ENCODE measurements around the gene TMEM150A. TPM values are rescaled to one million over a fixed set of nuclear protein-coding genes. Genes with fewer than 3 reads are reported as not detected.

Gene TMEM150A
- total and polyA plus RNA-seq, 2 of the 13 experiments (the other 11 are each of a cell fraction or from before 2014, with no cell fraction given), result 30.1 to 70.4 TPM

DNA sequence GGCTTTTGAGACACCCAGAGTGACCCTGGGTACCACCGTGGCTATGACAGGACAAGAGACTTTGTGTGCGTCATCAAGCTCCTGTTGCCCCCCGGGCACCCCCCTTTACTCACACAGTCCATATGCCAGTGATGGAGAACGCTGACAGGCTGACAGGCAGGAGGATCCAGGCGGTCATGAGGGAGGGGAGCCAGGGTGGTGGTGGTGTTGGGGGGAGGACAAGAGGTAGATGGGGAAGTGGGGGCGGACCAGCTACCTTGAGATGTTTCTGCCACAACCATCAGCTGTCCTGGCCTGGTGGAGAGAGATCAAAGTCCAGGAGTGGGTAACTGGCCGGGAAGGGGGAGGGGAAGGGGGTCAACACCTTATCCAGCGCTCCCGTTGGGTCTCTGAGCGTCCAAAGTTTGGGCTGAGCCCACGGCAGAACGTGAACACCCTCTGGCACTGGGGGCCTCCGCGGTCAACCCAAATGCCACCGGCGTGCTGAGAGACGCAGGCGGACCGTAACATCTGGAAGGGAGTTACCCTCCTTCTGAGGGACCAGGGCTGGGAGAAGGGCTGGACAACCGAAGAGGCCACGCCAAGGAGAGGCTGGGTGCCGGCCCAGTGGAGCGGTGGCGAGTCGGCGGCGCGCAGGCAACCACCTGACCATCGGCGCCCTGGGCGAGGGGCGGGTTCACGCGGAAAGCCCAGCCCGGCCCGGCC is 575 bp downstream of the TMEM150A start (continued):
- TF ChIP-seq, protein P1, sequence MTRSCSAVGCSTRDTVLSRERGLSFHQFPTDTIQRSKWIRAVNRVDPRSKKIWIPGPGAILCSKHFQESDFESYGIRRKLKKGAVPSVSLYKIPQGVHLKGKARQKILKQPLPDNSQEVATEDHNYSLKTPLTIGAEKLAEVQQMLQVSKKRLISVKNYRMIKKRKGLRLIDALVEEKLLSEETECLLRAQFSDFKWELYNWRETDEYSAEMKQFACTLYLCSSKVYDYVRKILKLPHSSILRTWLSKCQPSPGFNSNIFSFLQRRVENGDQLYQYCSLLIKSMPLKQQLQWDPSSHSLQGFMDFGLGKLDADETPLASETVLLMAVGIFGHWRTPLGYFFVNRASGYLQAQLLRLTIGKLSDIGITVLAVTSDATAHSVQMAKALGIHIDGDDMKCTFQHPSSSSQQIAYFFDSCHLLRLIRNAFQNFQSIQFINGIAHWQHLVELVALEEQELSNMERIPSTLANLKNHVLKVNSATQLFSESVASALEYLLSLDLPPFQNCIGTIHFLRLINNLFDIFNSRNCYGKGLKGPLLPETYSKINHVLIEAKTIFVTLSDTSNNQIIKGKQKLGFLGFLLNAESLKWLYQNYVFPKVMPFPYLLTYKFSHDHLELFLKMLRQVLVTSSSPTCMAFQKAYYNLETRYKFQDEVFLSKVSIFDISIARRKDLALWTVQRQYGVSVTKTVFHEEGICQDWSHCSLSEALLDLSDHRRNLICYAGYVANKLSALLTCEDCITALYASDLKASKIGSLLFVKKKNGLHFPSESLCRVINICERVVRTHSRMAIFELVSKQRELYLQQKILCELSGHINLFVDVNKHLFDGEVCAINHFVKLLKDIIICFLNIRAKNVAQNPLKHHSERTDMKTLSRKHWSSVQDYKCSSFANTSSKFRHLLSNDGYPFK (CRISPR knock-in tag; IDR thresholded peaks at IDR 0.05; ENCODE audit: borderline replicate concordance), result no peak
- TF ChIP-seq ZNF317 (CRISPR knock-in tag; IDR thresholded peaks at IDR 0.05) (0 out of 2 replicates have a peak, but pooled peaks have one; percentile 22), GPN1 (CRISPR knock-in tag; IDR thresholded peaks at IDR 0.05; ENCODE audit: borderline replicate concordance) (peak; percentile 55; the same call in 1 of the 2 replicates), ZNF225 (CRISPR knock-in tag; IDR thresholded peaks at IDR 0.05) (0 out of 2 replicates have a peak, but pooled peaks have one; percentile 44), KAT7 (CRISPR knock-in tag; IDR thresholded peaks at IDR 0.05; ENCODE audit: borderline replicate concordance) (no peak), KAT8 (CRISPR knock-in tag; IDR thresholded peaks at IDR 0.05) (0 out of 2 replicates have a peak, but pooled peaks have one; percentile 20), ZNF124 (CRISPR knock-in tag; IDR thresholded peaks at IDR 0.05) (0 out of 2 replicates have a peak, but pooled peaks have one; percentile 7), YEATS4 (CRISPR knock-in tag; IDR thresholded peaks at IDR 0.05; ENCODE audit: borderline replicate concordance) (0 out of 2 replicates have a peak, but pooled peaks have one; percentile 6), FOXA3 (CRISPR knock-in tag; IDR thresholded peaks at IDR 0.05) (peak; percentile 37; the same call in 1 of the 2 replicates), RBAK (CRISPR knock-in tag; IDR thresholded peaks at IDR 0.05) (no peak), SMARCC2 (IDR thresholded peaks at IDR 0.05) (no peak), TCF12 (IDR thresholded peaks at IDR 0.05) (no peak), TCF12 (CRISPR knock-in tag; IDR thresholded peaks at IDR 0.05) (no peak), YEATS2 (CRISPR knock-in tag; IDR thresholded peaks at IDR 0.05; ENCODE audit: borderline replicate concordance) (0 out of 2 replicates have a peak, but pooled peaks have one; percentile 25), ZNF772 (CRISPR knock-in tag; IDR thresholded peaks at IDR 0.05) (no peak; the same call in 1 of the 2 replicates)
- TF ChIP-seq, protein P2, sequence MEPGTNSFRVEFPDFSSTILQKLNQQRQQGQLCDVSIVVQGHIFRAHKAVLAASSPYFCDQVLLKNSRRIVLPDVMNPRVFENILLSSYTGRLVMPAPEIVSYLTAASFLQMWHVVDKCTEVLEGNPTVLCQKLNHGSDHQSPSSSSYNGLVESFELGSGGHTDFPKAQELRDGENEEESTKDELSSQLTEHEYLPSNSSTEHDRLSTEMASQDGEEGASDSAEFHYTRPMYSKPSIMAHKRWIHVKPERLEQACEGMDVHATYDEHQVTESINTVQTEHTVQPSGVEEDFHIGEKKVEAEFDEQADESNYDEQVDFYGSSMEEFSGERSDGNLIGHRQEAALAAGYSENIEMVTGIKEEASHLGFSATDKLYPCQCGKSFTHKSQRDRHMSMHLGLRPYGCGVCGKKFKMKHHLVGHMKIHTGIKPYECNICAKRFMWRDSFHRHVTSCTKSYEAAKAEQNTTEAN (CRISPR knock-in tag; conservative IDR thresholded peaks at IDR 0.05), result no peak
- TF ChIP-seq, protein P3, sequence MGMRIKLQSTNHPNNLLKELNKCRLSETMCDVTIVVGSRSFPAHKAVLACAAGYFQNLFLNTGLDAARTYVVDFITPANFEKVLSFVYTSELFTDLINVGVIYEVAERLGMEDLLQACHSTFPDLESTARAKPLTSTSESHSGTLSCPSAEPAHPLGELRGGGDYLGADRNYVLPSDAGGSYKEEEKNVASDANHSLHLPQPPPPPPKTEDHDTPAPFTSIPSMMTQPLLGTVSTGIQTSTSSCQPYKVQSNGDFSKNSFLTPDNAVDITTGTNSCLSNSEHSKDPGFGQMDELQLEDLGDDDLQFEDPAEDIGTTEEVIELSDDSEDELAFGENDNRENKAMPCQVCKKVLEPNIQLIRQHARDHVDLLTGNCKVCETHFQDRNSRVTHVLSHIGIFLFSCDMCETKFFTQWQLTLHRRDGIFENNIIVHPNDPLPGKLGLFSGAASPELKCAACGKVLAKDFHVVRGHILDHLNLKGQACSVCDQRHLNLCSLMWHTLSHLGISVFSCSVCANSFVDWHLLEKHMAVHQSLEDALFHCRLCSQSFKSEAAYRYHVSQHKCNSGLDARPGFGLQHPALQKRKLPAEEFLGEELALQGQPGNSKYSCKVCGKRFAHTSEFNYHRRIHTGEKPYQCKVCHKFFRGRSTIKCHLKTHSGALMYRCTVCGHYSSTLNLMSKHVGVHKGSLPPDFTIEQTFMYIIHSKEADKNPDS (CRISPR knock-in tag; IDR thresholded peaks at IDR 0.05), result 0 out of 2 replicates have a peak, but pooled peaks have one; percentile 0
- TF ChIP-seq, protein P4, sequence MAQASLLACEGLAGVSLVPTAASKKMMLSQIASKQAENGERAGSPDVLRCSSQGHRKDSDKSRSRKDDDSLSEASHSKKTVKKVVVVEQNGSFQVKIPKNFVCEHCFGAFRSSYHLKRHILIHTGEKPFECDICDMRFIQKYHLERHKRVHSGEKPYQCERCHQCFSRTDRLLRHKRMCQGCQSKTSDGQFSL (CRISPR knock-in tag; IDR thresholded peaks at IDR 0.05), result peak; percentile 37; the same call in 1 of the 2 replicates
- TF ChIP-seq, protein P5, sequence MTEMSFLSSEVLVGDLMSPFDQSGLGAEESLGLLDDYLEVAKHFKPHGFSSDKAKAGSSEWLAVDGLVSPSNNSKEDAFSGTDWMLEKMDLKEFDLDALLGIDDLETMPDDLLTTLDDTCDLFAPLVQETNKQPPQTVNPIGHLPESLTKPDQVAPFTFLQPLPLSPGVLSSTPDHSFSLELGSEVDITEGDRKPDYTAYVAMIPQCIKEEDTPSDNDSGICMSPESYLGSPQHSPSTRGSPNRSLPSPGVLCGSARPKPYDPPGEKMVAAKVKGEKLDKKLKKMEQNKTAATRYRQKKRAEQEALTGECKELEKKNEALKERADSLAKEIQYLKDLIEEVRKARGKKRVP (CRISPR knock-in tag; IDR thresholded peaks at IDR 0.05), result 0 out of 4 replicates have a peak, but pooled peaks of 1 of the 2 experiments have one; percentile 19
- TF ChIP-seq, protein P6, sequence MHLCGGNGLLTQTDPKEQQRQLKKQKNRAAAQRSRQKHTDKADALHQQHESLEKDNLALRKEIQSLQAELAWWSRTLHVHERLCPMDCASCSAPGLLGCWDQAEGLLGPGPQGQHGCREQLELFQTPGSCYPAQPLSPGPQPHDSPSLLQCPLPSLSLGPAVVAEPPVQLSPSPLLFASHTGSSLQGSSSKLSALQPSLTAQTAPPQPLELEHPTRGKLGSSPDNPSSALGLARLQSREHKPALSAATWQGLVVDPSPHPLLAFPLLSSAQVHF (CRISPR knock-in tag; IDR thresholded peaks at IDR 0.05), result no peak
